Suppressor macrophage treated with lipopolysaccharide for 1 hour (primary cell): Measurements from ENCODE around the gene SYT5.

Experiments
- DNase-seq, 3 donors: peaks; one replicate each; pipeline ENCODE4 v3.0.0-alpha.2; 2020 to 2022

Gene SYT5

DNA sequence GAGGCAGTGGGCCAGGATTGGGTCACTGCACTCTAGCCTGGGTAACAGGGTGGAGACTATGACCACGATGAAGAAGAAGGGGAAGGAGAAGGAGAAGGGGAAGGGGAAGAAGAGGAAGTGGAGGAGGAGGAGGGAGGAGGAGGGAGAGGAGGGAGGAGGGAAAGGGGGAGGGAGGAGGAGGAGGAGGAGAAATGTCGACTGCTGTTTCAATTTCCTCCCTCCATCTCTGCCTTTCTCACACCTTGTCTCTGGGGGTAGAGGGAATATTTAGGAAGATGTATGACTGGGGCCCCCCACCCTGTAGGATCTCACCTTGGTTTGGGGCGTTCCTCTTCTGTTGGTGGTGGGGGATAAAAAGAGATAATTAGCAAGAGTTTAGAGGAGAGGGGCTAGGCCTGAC lies 34.9 kb downstream of the SYT5 start:
- DNase-seq, result peak; percentile 32 to 43 (median 38)

GRCh38 chr19:55141696-55142095 lies 38.4 kb downstream of the SYT5 start:
- DNase-seq, result no peak

DNA sequence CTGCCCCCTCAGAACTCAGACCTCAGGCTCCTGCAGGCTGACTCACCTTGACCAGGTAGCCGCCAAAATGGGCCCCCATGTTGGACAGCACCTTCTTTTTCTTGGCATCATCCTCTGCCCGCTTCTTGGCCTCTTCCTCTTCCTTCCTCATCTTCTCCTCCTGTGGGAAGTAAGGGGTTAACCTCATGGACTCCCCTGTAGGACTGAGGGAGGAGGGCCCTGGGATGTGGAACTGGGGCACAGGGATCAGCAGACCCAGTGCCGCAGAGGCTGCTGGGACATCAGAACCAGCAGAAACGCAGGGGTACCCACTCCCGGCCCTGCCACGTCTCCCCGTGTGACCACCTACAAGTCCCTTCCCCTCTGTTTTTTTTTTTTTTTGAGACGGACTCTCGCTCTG lies 42.2 kb downstream of the SYT5 start:
- DNase-seq, result no peak

- DNase-seq, result no peak
Observed at GRCh38 chr19:55136399-55137102, 43.5 kb downstream of the SYT5 start.

GRCh38 chr19:55134736-55135135 lies 45.4 kb downstream of the SYT5 start:
- DNase-seq, result no peak

DNA sequence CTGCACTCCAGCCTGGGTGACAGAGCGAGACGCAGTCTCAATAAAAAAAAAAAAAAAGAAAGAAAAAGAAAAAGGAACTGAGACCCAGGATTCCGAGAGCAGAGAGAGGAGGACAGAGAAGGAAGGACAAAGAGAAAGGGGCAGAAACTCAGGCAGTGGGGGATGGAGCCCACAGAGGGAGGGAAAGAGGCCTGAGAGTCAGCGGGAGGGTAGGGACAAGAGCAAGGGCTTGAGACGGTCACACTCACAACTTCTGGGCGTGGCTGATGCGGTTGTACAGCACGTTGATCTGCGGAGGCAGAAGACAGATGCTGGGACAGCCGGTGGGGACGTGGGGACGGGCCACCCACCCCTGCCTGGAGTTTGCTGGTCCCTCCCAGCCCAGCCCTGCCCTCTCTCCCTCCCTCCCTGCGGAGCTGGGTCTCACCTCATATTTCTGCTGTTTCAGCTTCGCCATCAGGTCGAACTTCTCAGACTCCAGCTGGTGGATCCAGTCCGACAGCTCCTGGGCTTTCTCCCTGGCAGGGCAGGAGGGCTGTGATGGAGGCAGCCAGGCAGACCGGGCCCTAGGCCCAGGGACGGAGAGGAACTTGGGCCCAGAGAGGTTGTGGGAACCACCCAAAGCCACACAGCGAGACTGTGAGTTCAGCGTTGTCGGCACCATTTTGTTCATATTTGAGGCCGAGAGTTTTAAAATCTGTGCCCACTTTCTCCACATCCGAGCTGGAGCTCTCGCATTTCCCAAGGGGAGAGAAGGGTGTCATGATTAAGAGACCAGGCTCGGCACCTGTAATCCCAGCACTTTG lies 46.2 kb downstream of the SYT5 start:
- no peak for DNase-seq

DNA sequence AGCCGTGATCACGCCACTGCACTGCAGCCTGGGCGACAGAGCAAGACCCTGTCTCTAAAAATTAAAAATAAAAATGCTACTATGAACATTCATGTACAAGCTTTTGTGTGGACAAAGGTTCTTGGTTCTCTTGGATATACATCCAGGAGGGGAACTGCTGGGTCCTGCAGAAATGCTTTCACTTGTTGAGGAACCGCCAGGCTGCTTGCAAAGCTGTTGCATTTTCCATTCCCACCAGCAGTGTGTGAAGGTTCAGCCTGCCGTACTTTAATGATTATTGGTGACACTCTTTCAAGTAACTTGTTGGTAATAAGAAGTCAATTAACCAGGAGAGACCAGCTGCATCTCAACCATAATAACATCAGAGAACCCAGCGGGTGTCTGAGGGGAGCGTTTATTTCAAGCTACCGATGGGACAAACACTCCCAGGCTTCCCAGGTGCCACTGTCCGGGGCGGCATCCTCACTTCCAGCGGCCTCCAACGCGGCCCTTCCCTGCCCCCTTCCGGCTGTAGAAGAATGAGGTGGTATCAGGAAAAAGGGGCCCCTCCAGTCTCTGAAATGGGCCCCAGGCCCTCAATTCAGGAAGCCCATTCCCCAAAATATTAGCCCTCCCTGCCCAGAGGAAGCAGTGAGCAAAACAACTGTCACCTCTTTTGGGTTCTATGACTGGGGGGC lies 47.5 kb downstream of the SYT5 start:
- DNase-seq, result no peak

- DNase-seq, result no peak
Observed at GRCh38 chr19:55131421-55131820, 48.7 kb downstream of the SYT5 start.
